Breast epithelium (tissue), 3 donors: Measurements from ENCODE around the gene ARPC5L.

Experiments
- CTCF ChIP-seq, 3 donors: fragments of 450-650 bp; IDR thresholded peaks; one replicate each; pipeline ENCODE4 v1.5.1; 2016 to 2017; ENCODE audit warnings: antibody characterized with exemption in 3 of 3, mild to moderate bottlenecking in 3 of 3, moderate library complexity in 3 of 3
- POLR2AphosphoS5 ChIP-seq, 3 donors: sonication (generic); formaldehyde crosslinking; IDR thresholded peaks; one replicate each; pipeline ENCODE4 v1.6.1; 2017; ENCODE audit warnings: antibody characterized with exemption in 3 of 3

- TF ChIP-seq CTCF (IDR thresholded peaks at IDR 0.05) (peak in 1 of 3 donors; percentile 14), POLR2AphosphoS5 (IDR thresholded peaks at IDR 0.05) (no peak)
These were observed 32.8 kb downstream of the ARPC5L start for GRCh38 chr9:124894741-124895170.
